Osteoblast (primary cell): ENCODE data around the gene DRAP1. TPM values are rescaled to one million over a fixed set of nuclear protein-coding genes. Genes with fewer than 3 reads are reported as not detected.

Experiments used
- DNase-seq: peaks from one replicate; pipeline ENCODE4 v3.0.0; 2011; ENCODE audit warnings: low spot score, mixed read lengths; ENCODE audit not compliant: insufficient read length; ENCODE audit errors: missing footprints
- H2AFZ ChIP-seq: 2 replicates; pipeline ENCODE4 v1.6.0; 2011; ENCODE audit warnings: mild to moderate bottlenecking, low read length
- H3K27ac ChIP-seq: 2 replicates; pipeline ENCODE4 v1.5.1; 2011; ENCODE audit warnings: mild to moderate bottlenecking, low read depth, low read length, moderate library complexity
- H3K27me3 ChIP-seq: 2 replicates; pipeline ENCODE4 v1.6.0; 2012; ENCODE audit warnings: mild to moderate bottlenecking, control low read depth, inconsistent platforms, low read length, moderate library complexity; ENCODE audit not compliant: insufficient read depth
- H3K36me3 ChIP-seq: 2 replicates; pipeline ENCODE4 v1.5.1; 2011; ENCODE audit warnings: mild to moderate bottlenecking, low read length, control low read depth, moderate library complexity; ENCODE audit not compliant: insufficient read depth
- H3K4me1 ChIP-seq: 2 replicates; pipeline ENCODE4 v1.5.1; 2011; ENCODE audit warnings: mild to moderate bottlenecking, low read length, control low read depth, moderate library complexity; ENCODE audit not compliant: insufficient read depth
- H3K4me2 ChIP-seq: 2 replicates; pipeline ENCODE4 v1.6.0; 2011; ENCODE audit warnings: mild to moderate bottlenecking, low read length; ENCODE audit not compliant: insufficient read depth
- H3K4me3 ChIP-seq: fragments of 200-600 bp; sonication (generic); 3 replicates; pipeline ENCODE4 v1.5.1; 2012; ENCODE audit warnings: mild to moderate bottlenecking, low read length, inconsistent platforms; ENCODE audit not compliant: insufficient read depth
- H3K79me2 ChIP-seq: 2 replicates; pipeline ENCODE4 v1.6.0; 2012; ENCODE audit warnings: mild to moderate bottlenecking, low read length, control low read depth, inconsistent platforms; ENCODE audit not compliant: insufficient read depth
- H3K9me3 ChIP-seq: 2 replicates; pipeline ENCODE4 v1.5.1; 2011; ENCODE audit warnings: low read depth, low read length, control low read depth
- H4K20me1 ChIP-seq: 2 replicates; pipeline ENCODE4 v1.6.0; 2012; ENCODE audit warnings: mild to moderate bottlenecking, low read length, control low read depth; ENCODE audit not compliant: insufficient read depth
- CTCF ChIP-seq: IDR thresholded peaks from 2 replicates; pipeline ENCODE4 v1.5.1; 2011; ENCODE audit warnings: mild to moderate bottlenecking, low read depth, low read length, moderate library complexity; ENCODE audit errors: extremely low read depth
- total RNA-seq: library from RNA; depleted of rRNA; stranded (reverse); fragments of >200 nt; gene quantifications from 2 replicates; pipeline ENCODE4 v1.2.3, GENCODE V29; 2012

Gene DRAP1
- total RNA-seq, 1 donor: 170 TPM

GRCh38 chr11:65927904-65928397 is 8.7 kb downstream of the DRAP1 start:
- H3K27me3 ChIP-seq: no peaks in the 10 kb centered on the region
- H3K4me2 ChIP-seq: peak overlapping the region; percentile 83
- H3K9me3 ChIP-seq: no peaks in the 10 kb centered on the region
- H3K4me1 ChIP-seq: peaks cover 18% of the 10 kb centered on the region
- peaks cover 18% of the 10 kb centered on the region for H3K36me3 ChIP-seq
- H2AFZ ChIP-seq: peak overlapping the region; percentile 69
- H3K4me3 ChIP-seq: peak overlapping the region; percentile 58
- DNase-seq: peak; percentile 87
- no peaks in the 10 kb centered on the region for H4K20me1 ChIP-seq
- peak overlapping the region; percentile 60 for H3K27ac ChIP-seq
- no peak for TF ChIP-seq CTCF
- H3K79me2 ChIP-seq: peaks cover 8% of the 10 kb centered on the region

GRCh38 chr11:65928667-65929066 is 9.4 kb downstream of the DRAP1 start:
- DNase-seq: peak; percentile 51
- H3K4me3 ChIP-seq: no peak overlapping the region
- no peaks in the 10 kb centered on the region for H3K27me3 ChIP-seq
- peak overlapping the region; percentile 60 for H3K27ac ChIP-seq
- peaks cover 18% of the 10 kb centered on the region for H3K4me1 ChIP-seq
- no peaks in the 10 kb centered on the region for H4K20me1 ChIP-seq
- TF ChIP-seq CTCF: no peak
- no peaks in the 10 kb centered on the region for H3K9me3 ChIP-seq
- H3K36me3 ChIP-seq: peaks cover 12% of the 10 kb centered on the region
- no peak overlapping the region for H3K4me2 ChIP-seq
- H2AFZ ChIP-seq: no peak overlapping the region
- peaks cover 6% of the 10 kb centered on the region for H3K79me2 ChIP-seq

GRCh38 chr11:65931773-65932557 is 12.7 kb downstream of the DRAP1 start:
- H3K9me3 ChIP-seq: no peaks in the 10 kb centered on the region
- H3K4me2 ChIP-seq: peak overlapping the region; percentile 30
- H3K4me3 ChIP-seq: no peak overlapping the region
- no peak overlapping the region for H3K27ac ChIP-seq
- H3K36me3 ChIP-seq: no peaks in the 10 kb centered on the region
- peaks cover 21% of the 10 kb centered on the region for H3K4me1 ChIP-seq
- no peaks in the 10 kb centered on the region for H3K79me2 ChIP-seq
- DNase-seq: peak; percentile 59
- peak overlapping the region; percentile 67 for H2AFZ ChIP-seq
- H3K27me3 ChIP-seq: no peaks in the 10 kb centered on the region
- H4K20me1 ChIP-seq: no peaks in the 10 kb centered on the region
- TF ChIP-seq CTCF: peak; percentile 28

DNA sequence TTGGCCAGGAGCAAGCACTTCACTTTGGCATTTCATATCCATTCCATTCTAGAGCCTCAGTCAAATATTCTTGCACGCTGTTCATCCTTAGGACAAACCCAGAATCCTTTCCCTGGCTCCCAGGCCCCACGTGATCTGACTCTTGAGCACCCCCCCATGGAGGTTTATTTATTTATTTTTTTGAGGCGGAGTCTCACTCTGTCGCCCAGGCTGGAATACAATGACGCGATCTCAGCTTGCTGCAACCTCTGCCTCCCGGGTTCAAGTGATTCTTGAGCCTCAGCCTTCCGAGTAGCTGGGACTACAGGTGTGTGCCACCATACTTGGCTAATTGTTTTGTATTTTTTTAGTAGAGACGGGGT is 13.3 kb downstream of the DRAP1 start:
- Histone ChIP-seq H3K36me3 (no peaks in the 10 kb centered on the region), H3K4me1 (peaks cover 21% of the 10 kb centered on the region), H3K4me2 (peak overlapping the region; percentile 30), H3K9me3 (no peaks in the 10 kb centered on the region), H2AFZ (peak overlapping the region; percentile 67), H3K27me3 (no peaks in the 10 kb centered on the region), H3K79me2 (no peaks in the 10 kb centered on the region), H4K20me1 (no peaks in the 10 kb centered on the region), H3K27ac (no peak overlapping the region), H3K4me3 (no peak overlapping the region)
- DNase-seq: peak; percentile 57
- TF ChIP-seq CTCF: peak; percentile 23
